Mammary epithelial cell (primary cell): Measurements from ENCODE around the gene GBE1.

Source experiments
- CTCF ChIP-seq, 2 donors: IDR thresholded peaks in 1 of 2; conservative IDR thresholded peaks in 1 of 2; 2 replicates each; pipeline ENCODE4 v1.5.1; 2011 to 2012; ENCODE audit warnings: inconsistent platforms in 2 of 2, low read length in 2 of 2, mild to moderate bottlenecking in 2 of 2, control low read depth in 1 of 2, low read depth in 1 of 2; ENCODE audit not compliant: insufficient read depth in 1 of 2; ENCODE audit errors: extremely low read depth in 1 of 2
- EZH2 ChIP-seq: IDR thresholded peaks from 2 replicates; pipeline ENCODE4 v1.6.1; 2012; ENCODE audit warnings: low read length, inconsistent platforms, borderline replicate concordance

- TF ChIP-seq EZH2 (no peak), CTCF (conservative IDR thresholded peaks at IDR 0.05 in 1 of 2, IDR thresholded peaks at IDR 0.05 in 1 of 2; ENCODE audit: extremely low read depth in 1 of 2, insufficient read depth in 1 of 2, low read depth in 1 of 2, low read length in 2 of 2) (no peak)
Observed at GRCh38 chr3:81572201-81572756, 189.2 kb downstream of the GBE1 start.
